ENCODE data around the gene TFF1.
A peak's percentile ranks its signal among the peaks of the same experiment; 100 is the strongest.

The TFF1 gene

GRCh38 chr21:42321231-42321630 lies 45.1 kb downstream of the TFF1 start:
- Histone ChIP-seq H3K36me3 (ENCODE audit: control insufficient read depth in 1 of 2, insufficient read depth in 2 of 2, low read length in 2 of 2) (no peaks in the 10 kb centered on the region), H3K9me3 (ENCODE audit: control insufficient read depth in 1 of 2, low read length in 2 of 2) (no peaks in the 10 kb centered on the region), H3K27me3 (ENCODE audit: control insufficient read depth in 1 of 2, insufficient read depth in 2 of 2, low read length in 2 of 2) (no peaks in the 10 kb centered on the region), H3K27ac (ENCODE audit: low read depth, low read length) (no peak overlapping the region), H3K9ac (ENCODE audit: low read depth in 1 of 2, low read length in 2 of 2) (no peak overlapping the region), H3K4me1 (ENCODE audit: control insufficient read depth in 1 of 2, insufficient read depth in 2 of 2, low read length in 2 of 2) (peaks cover 19 to 21% of the 10 kb centered on the region in 2 donors), H3K4me3 (ENCODE audit: low read depth in 1 of 2, low read length in 2 of 2) (no peak overlapping the region)

- Histone ChIP-seq H3K36me3 (ENCODE audit: control insufficient read depth in 1 of 2, insufficient read depth in 2 of 2, low read length in 2 of 2) (no peaks in the 10 kb centered on the region), H3K27ac (ENCODE audit: low read depth, low read length) (no peak overlapping the region), H3K9ac (ENCODE audit: low read depth in 1 of 2, low read length in 2 of 2) (no peak overlapping the region), H3K4me3 (ENCODE audit: low read depth in 1 of 2, low read length in 2 of 2) (no peak overlapping the region), H3K27me3 (ENCODE audit: control insufficient read depth in 1 of 2, insufficient read depth in 2 of 2, low read length in 2 of 2) (no peaks in the 10 kb centered on the region), H3K9me3 (ENCODE audit: control insufficient read depth in 1 of 2, low read length in 2 of 2) (no peaks in the 10 kb centered on the region), H3K4me1 (ENCODE audit: control insufficient read depth in 1 of 2, insufficient read depth in 2 of 2, low read length in 2 of 2) (peaks cover 20 to 22% of the 10 kb centered on the region in 2 donors)
Observed at GRCh38 chr21:42320791-42321190, 45.5 kb downstream of the TFF1 start.

- Histone ChIP-seq H3K9ac (ENCODE audit: low read depth in 1 of 2, low read length in 2 of 2) (no peak overlapping the region), H3K4me1 (ENCODE audit: control insufficient read depth in 1 of 2, insufficient read depth in 2 of 2, low read length in 2 of 2) (peaks cover 28 to 30% of the 10 kb centered on the region in 2 donors), H3K36me3 (ENCODE audit: control insufficient read depth in 1 of 2, insufficient read depth in 2 of 2, low read length in 2 of 2) (no peaks in the 10 kb centered on the region), H3K4me3 (ENCODE audit: low read depth in 1 of 2, low read length in 2 of 2) (no peak overlapping the region), H3K27ac (ENCODE audit: low read depth, low read length) (no peak overlapping the region), H3K9me3 (ENCODE audit: control insufficient read depth in 1 of 2, low read length in 2 of 2) (no peaks in the 10 kb centered on the region), H3K27me3 (ENCODE audit: control insufficient read depth in 1 of 2, insufficient read depth in 2 of 2, low read length in 2 of 2) (no peaks in the 10 kb centered on the region)
Observed at GRCh38 chr21:42319851-42320572, 46.3 kb downstream of the TFF1 start.

GRCh38 chr21:42319376-42319775 lies 47.0 kb downstream of the TFF1 start:
- Histone ChIP-seq H3K9ac (ENCODE audit: low read depth in 1 of 2, low read length in 2 of 2) (no peak overlapping the region), H3K36me3 (ENCODE audit: control insufficient read depth in 1 of 2, insufficient read depth in 2 of 2, low read length in 2 of 2) (no peaks in the 10 kb centered on the region), H3K4me1 (ENCODE audit: control insufficient read depth in 1 of 2, insufficient read depth in 2 of 2, low read length in 2 of 2) (peaks cover 33 to 34% of the 10 kb centered on the region in 2 donors), H3K9me3 (ENCODE audit: control insufficient read depth in 1 of 2, low read length in 2 of 2) (no peaks in the 10 kb centered on the region), H3K27me3 (ENCODE audit: control insufficient read depth in 1 of 2, insufficient read depth in 2 of 2, low read length in 2 of 2) (no peaks in the 10 kb centered on the region), H3K27ac (ENCODE audit: low read depth, low read length) (no peak overlapping the region), H3K4me3 (ENCODE audit: low read depth in 1 of 2, low read length in 2 of 2) (no peak overlapping the region)

- no peak overlapping the region for H3K9ac ChIP-seq (ENCODE audit: low read depth in 1 of 2, low read length in 2 of 2)
- H3K27me3 ChIP-seq (ENCODE audit: control insufficient read depth in 1 of 2, insufficient read depth in 2 of 2, low read length in 2 of 2), result no peaks in the 10 kb centered on the region
- no peak overlapping the region for H3K4me3 ChIP-seq (ENCODE audit: low read depth in 1 of 2, low read length in 2 of 2)
- H3K4me1 ChIP-seq (ENCODE audit: control insufficient read depth in 1 of 2, insufficient read depth in 2 of 2, low read length in 2 of 2), result peaks cover 45 to 47% of the 10 kb centered on the region in 2 donors
- H3K9me3 ChIP-seq (ENCODE audit: control insufficient read depth in 1 of 2, low read length in 2 of 2), result no peaks in the 10 kb centered on the region
- no peak overlapping the region for H3K27ac ChIP-seq (ENCODE audit: low read depth, low read length)
- H3K36me3 ChIP-seq (ENCODE audit: control insufficient read depth in 1 of 2, insufficient read depth in 2 of 2, low read length in 2 of 2), result no peaks in the 10 kb centered on the region
Observed at GRCh38 chr21:42317826-42318746, 48.2 kb downstream of the TFF1 start.

GRCh38 chr21:42317341-42317741 lies 49.0 kb downstream of the TFF1 start:
- peak overlapping the region in 1 of 2 donors; percentile 15 for H3K4me3 ChIP-seq (ENCODE audit: low read depth in 1 of 2, low read length in 2 of 2)
- peaks cover 51 to 54% of the 10 kb centered on the region in 2 donors for H3K4me1 ChIP-seq (ENCODE audit: control insufficient read depth in 1 of 2, insufficient read depth in 2 of 2, low read length in 2 of 2)
- H3K27ac ChIP-seq (ENCODE audit: low read depth, low read length), result no peak overlapping the region
- H3K9ac ChIP-seq (ENCODE audit: low read depth in 1 of 2, low read length in 2 of 2), result peak overlapping the region; percentile 22 to 46
- no peaks in the 10 kb centered on the region for H3K9me3 ChIP-seq (ENCODE audit: control insufficient read depth in 1 of 2, low read length in 2 of 2)
- no peaks in the 10 kb centered on the region for H3K27me3 ChIP-seq (ENCODE audit: control insufficient read depth in 1 of 2, insufficient read depth in 2 of 2, low read length in 2 of 2)
- H3K36me3 ChIP-seq (ENCODE audit: control insufficient read depth in 1 of 2, insufficient read depth in 2 of 2, low read length in 2 of 2), result no peaks in the 10 kb centered on the region

- no peaks in the 10 kb centered on the region for H3K27me3 ChIP-seq (ENCODE audit: control insufficient read depth in 1 of 2, insufficient read depth in 2 of 2, low read length in 2 of 2)
- no peaks in the 10 kb centered on the region for H3K9me3 ChIP-seq (ENCODE audit: control insufficient read depth in 1 of 2, low read length in 2 of 2)
- H3K27ac ChIP-seq (ENCODE audit: low read depth, low read length), result no peak overlapping the region
- H3K4me3 ChIP-seq (ENCODE audit: low read depth in 1 of 2, low read length in 2 of 2), result peak overlapping the region in 1 of 2 donors; percentile 15
- peaks cover 51 to 59% of the 10 kb centered on the region in 2 donors for H3K4me1 ChIP-seq (ENCODE audit: control insufficient read depth in 1 of 2, insufficient read depth in 2 of 2, low read length in 2 of 2)
- H3K9ac ChIP-seq (ENCODE audit: low read depth in 1 of 2, low read length in 2 of 2), result peak overlapping the region; percentile 22 to 46
- no peaks in the 10 kb centered on the region for H3K36me3 ChIP-seq (ENCODE audit: control insufficient read depth in 1 of 2, insufficient read depth in 2 of 2, low read length in 2 of 2)
Observed at GRCh38 chr21:42316891-42317290, 49.4 kb downstream of the TFF1 start.

GRCh38 chr21:42315296-42315891 lies 50.9 kb downstream of the TFF1 start, which contains the start of gene TFF3:
TSS of gene TFF3 (minus strand) at chr21:42315409. CDS start at chr21:42315374, 35 bp downstream.
- Histone ChIP-seq H3K4me1 (ENCODE audit: control insufficient read depth in 1 of 2, insufficient read depth in 2 of 2, low read length in 2 of 2) (peaks cover 51 to 64% of the 10 kb centered on the region in 2 donors), H3K27me3 (ENCODE audit: control insufficient read depth in 1 of 2, insufficient read depth in 2 of 2, low read length in 2 of 2) (no peaks in the 10 kb centered on the region), H3K36me3 (ENCODE audit: control insufficient read depth in 1 of 2, insufficient read depth in 2 of 2, low read length in 2 of 2) (no peaks in the 10 kb centered on the region), H3K27ac (ENCODE audit: low read depth, low read length) (no peak within 1 kb of the TSS), H3K9me3 (ENCODE audit: control insufficient read depth in 1 of 2, low read length in 2 of 2) (no peaks in the 10 kb centered on the region), H3K9ac (ENCODE audit: low read depth in 1 of 2, low read length in 2 of 2) (peak within 1 kb of the TSS; percentile 9 to 30), H3K4me3 (ENCODE audit: low read depth in 1 of 2, low read length in 2 of 2) (peak within 1 kb of the TSS; percentile 37 to 52)

- H3K4me1 ChIP-seq (ENCODE audit: control insufficient read depth in 1 of 2, insufficient read depth in 2 of 2, low read length in 2 of 2), result peaks cover 50 to 65% of the 10 kb centered on the region in 2 donors
- no peaks in the 10 kb centered on the region for H3K9me3 ChIP-seq (ENCODE audit: control insufficient read depth in 1 of 2, low read length in 2 of 2)
- H3K27ac ChIP-seq (ENCODE audit: low read depth, low read length), result no peak overlapping the region
- peak overlapping the region in 1 of 2 donors; percentile 7 for H3K9ac ChIP-seq (ENCODE audit: low read depth in 1 of 2, low read length in 2 of 2)
- no peaks in the 10 kb centered on the region for H3K36me3 ChIP-seq (ENCODE audit: control insufficient read depth in 1 of 2, insufficient read depth in 2 of 2, low read length in 2 of 2)
- peak overlapping the region; percentile 31 to 36 for H3K4me3 ChIP-seq (ENCODE audit: low read depth in 1 of 2, low read length in 2 of 2)
- no peaks in the 10 kb centered on the region for H3K27me3 ChIP-seq (ENCODE audit: control insufficient read depth in 1 of 2, insufficient read depth in 2 of 2, low read length in 2 of 2)
Observed at GRCh38 chr21:42314616-42315295, 51.6 kb downstream of the TFF1 start.

Data from duodenal mucosa (tissue), 2 donors.